Measurements from ENCODE around the gene MIA3.
"Not testable (repeated sequence)": the region's sequence is repeated elsewhere in the genome, so short reads cannot be mapped to it uniquely, and the experiment has no call there.

Gene MIA3, protein sequence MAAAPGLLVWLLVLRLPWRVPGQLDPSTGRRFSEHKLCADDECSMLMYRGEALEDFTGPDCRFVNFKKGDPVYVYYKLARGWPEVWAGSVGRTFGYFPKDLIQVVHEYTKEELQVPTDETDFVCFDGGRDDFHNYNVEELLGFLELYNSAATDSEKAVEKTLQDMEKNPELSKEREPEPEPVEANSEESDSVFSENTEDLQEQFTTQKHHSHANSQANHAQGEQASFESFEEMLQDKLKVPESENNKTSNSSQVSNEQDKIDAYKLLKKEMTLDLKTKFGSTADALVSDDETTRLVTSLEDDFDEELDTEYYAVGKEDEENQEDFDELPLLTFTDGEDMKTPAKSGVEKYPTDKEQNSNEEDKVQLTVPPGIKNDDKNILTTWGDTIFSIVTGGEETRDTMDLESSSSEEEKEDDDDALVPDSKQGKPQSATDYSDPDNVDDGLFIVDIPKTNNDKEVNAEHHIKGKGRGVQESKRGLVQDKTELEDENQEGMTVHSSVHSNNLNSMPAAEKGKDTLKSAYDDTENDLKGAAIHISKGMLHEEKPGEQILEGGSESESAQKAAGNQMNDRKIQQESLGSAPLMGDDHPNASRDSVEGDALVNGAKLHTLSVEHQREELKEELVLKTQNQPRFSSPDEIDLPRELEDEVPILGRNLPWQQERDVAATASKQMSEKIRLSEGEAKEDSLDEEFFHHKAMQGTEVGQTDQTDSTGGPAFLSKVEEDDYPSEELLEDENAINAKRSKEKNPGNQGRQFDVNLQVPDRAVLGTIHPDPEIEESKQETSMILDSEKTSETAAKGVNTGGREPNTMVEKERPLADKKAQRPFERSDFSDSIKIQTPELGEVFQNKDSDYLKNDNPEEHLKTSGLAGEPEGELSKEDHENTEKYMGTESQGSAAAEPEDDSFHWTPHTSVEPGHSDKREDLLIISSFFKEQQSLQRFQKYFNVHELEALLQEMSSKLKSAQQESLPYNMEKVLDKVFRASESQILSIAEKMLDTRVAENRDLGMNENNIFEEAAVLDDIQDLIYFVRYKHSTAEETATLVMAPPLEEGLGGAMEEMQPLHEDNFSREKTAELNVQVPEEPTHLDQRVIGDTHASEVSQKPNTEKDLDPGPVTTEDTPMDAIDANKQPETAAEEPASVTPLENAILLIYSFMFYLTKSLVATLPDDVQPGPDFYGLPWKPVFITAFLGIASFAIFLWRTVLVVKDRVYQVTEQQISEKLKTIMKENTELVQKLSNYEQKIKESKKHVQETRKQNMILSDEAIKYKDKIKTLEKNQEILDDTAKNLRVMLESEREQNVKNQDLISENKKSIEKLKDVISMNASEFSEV (N-terminal part only)

GRCh38 chr1:222618001-222618879, at the start of gene MIA3:
Gene MIA3, plus strand, starts transcription at chr1:222618097. Its CDS starts 14 bp downstream, at chr1:222618111.
- DNase-seq: peak; percentile 52 to 74

DNA sequence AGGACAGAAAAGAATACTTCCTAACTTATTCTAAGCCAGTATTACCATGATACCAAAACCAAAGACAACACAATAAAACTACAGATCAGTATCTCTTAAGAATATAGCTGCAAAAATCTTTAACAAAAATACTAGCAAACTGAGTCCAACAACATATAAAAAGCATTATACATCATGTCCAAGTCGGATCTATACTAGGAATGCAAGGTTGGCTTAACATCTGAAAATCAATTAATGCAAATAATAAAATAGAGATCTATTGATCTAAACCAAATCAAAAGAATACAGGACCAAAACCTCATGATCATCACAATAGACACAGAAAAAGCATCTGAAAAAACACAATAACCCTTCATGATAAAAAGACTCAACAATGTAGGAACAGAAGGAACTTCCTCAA, 47.1 kb upstream of the MIA3 start:
- no peak for DNase-seq

DNA sequence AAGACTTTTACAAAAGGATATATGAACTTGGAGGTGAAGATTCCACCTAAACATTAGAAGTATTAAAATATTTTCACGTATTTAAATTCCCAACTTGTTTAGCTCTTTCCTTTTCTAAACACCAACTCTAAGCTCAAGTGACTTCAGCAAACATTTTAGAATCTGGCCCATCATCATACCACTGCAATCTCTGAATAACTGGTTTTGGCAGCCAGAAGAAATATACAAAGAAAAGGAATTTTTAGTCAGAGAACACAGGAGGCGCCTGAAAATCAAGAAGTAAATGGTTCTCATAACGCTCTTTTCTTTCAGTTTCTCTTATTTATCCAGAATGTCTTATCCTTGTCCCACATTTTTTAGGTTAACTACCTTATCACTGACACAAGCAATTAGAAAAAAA, 38.6 kb upstream of the MIA3 start:
- DNase-seq: no peak

DNA sequence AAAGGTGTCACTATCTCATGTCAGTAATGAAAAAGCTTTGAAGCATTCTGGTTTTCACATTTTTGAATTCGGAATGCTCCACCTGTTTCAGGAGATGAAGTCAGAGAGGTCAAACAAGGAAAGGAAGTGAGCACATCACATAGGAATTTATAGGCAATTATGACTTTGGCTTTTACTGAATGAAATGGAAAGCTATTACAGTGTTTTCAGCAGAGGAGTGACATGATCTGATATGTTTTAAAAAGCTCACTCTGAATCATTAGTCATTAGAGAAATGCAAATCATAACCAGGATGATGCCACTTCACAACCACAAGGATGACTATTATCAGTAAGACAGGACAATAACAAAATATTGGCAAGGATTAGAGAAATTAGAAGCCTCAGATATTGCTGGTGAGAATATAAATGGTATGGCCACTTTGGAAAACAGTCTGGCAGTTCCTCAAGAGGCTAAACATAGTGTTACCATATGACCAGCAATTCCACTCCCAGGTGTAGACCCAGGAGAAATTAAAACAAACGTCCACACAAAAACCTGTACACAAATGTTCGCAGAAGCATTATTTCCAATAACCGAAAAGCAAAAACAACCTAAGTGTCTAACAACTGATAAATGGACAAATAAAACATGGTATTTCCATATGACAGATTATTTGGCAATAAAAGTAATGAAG, 35.7 kb upstream of the MIA3 start:
- no peak for DNase-seq

DNA sequence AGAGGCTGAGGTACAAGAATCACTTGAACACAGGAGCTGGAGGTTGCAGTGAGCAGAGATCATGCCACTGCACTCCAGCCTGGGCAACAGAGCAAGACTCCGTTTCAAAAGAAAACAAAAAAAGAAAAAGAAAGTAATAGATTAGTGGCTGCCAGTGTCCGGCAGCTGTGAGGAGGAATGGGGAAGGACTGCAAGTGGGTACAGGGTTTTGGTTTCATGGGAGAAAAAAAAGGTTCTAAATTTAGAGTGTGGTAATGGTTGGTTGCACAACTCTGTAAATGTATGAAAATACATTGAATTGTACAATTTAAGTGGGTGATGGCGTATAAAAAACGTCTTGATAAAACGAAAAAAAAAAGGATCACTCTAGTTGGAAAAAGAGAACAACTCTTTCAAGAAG, 34.8 kb upstream of the MIA3 start:
- DNase-seq: no peak

DNA sequence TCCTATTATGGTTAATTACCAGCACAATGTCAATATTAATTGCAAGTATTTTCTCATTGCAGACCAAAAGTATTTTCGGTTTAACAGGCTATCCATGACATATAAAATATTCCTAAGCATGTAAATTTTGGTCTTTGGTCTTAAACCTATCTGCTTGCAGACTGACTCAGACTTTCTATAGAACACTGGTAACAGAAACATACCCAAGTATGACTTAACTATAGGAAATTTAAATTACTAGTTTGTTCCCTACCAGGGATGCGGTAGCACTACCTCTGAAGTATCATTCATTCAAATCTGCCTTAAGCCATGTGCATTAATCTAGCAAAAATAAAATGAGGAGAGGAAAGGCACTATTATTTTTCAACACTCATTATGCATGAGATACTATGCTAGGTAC, 31.1 kb upstream of the MIA3 start:
- no peak for DNase-seq

GRCh38 chr1:222588135-222588534, 29.8 kb upstream of the MIA3 start:
- DNase-seq: no peak

GRCh38 chr1:222589462-222590302, 28.2 kb upstream of the MIA3 start, which contains the start of gene TAF1A:
Gene TAF1A, minus strand, starts transcription at chr1:222589933.
- DNase-seq: peak; percentile 85 to 86

GRCh38 chr1:222592171-222592570, 25.7 kb upstream of the MIA3 start:
- DNase-seq: no peak

DNA sequence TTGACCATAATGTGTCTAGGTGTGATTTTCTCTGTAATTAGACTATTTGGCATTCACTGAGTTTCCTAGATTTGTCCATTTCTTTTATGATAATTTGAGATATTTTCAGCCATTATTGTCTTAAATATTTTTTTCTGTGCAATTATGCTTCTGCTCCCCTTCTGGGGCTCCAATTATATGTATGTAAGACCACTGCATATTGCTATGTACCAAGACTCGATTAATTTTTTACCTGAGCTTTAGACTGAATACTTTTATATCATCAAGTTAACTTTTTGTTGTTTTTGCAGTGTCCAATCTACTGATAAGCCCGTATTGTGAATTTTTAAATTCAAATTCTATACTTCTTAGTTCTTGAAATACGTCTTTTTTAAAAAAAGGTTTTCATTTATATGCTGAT, 23.1 kb upstream of the MIA3 start:
- no peak for DNase-seq

GRCh38 chr1:222596696-222597095, 21.2 kb upstream of the MIA3 start:
- no peak for DNase-seq

DNA sequence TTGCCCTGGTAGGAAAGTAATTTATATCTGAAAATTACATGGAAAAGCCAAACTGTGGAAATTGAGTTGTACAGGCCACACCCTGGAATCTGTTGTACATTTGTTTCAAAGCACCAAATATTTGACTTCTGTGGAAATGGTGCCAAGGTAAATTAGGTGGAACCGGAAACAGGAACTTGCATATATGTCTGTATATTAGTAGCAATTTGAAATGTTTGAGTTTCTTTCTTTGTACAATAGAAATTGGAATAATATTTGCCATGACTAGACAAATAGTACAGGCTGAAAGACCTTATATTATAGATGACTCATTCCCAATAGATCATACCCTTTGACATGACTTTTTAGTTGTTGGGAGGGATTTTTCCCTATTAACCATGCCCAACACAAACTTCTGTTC, 17.6 kb upstream of the MIA3 start:
- DNase-seq: no peak

- no peak for DNase-seq
These were observed 16.6 kb upstream of the MIA3 start for GRCh38 chr1:222601257-222601656.

GRCh38 chr1:222606757-222607156, 11.1 kb upstream of the MIA3 start:
- no peak for DNase-seq

- not testable (repeated sequence) for DNase-seq
These were observed 8.8 kb upstream of the MIA3 start for GRCh38 chr1:222609111-222609510.

GRCh38 chr1:222610728-222611127, 7.2 kb upstream of the MIA3 start:
- no peak for DNase-seq

DNA sequence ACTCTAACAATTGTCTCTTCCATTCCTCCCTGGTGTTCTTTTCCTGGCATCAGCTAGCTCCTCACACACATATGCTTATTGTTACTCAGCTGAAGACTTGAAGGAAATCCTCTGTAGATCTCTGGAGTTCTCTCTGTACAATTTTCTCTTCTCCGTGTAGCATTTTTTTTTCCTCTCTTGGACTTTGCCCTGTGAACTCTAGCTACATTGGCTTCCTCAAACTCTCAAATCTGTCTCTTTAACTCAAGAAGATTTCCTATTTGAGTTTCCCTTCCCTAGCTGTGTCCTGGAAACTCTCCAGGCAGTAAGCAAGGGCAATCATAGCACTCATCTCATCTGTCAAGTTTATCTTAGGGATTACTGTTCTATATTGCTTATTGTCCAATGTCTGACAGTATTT, 4.3 kb upstream of the MIA3 start:
- no peak for DNase-seq

DNA sequence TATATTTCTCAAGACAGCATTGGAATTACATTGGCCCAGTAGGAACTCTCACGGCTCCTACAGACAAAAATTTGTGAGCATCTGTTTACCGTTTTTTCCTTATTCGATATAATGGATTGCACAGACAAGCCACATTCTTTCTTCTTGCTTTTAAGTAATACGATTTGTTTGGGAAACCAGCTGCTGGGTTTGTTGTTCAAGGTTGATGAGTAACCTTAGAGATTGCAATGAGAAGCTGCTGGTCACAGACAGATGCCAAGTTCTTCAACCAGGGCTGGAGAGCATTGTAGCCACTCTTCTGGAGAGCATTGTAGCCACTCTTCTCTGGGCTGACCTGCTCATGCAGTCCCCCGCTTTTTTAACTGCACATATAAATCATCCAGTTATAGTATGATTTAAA, 1.4 kb upstream of the MIA3 start:
- DNase-seq: no peak

GRCh38 chr1:222617367-222617951, 438 bp upstream of the MIA3 start:
- DNase-seq: peak; percentile 87 to 91
